Right renal cortex interstitium (tissue), 3 donors: ENCODE data around the gene PWP1. TPM values are rescaled to one million over a fixed set of nuclear protein-coding genes. Genes with fewer than 3 reads are reported as not detected.

ENCODE experiments used
- DNase-seq, 3 donors: peaks; one replicate each; pipeline ENCODE4 v3.0.0-alpha.2; 2013; ENCODE audit warnings: low read depth in 3 of 3, low spot score in 2 of 3
- polyA plus RNA-seq, 3 donors: library from polyadenylated mRNA; unstranded; fragments of 120-200 nt; gene quantifications; one replicate each; pipeline ENCODE4 v1.2.1, GENCODE V29; 2013; ENCODE audit not compliant: insufficient read length in 3 of 3

The PWP1 gene
- 10 to 100 TPM; 57.2 to 63.1 (median 60.5) TPM for polyA plus RNA-seq

DNA sequence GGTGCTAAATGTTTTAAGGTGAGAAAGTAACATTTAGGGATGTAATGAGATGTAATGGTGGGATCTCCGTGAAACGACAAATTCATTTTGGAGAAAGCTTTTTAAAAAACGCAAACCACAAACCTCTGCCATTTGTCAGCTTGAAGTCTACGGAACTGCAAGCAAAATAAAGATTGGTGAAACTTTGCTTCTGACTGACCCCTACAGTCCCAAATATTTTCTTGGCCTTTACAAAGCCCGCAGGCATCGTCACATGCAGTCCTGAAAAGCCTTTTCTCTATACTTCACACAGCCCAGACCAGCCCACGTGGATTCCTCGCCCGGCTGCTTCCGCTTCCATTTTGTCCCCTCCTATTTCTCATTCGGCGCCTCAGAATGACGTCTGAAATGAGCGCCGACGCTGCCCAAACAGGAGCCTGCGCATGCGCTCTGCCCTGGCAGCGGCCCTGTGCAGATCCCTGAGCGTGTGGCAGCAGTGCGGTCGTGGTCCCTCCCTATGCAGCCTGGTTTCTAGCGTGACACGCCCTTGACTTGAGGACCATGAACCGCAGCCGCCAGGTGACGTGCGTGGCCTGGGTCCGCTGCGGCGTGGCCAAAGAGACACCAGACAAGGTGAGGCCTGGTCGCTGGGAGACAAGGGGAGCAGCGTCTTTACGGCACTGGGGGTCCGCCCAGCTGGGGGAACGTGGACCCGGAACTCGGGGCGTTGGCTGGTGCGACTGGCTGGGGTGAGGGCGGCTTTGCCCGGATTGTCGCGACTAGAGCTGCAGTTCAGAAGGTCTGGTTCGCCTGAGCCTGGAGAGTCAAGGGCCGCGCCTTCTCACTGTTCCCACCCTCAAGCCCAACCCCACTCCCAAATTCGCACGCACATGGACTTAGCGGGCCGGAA lies at the start of gene PWP1:
TSS of gene PWP1 (plus strand) at position 440 of the 889 bp plus-strand sequence. CDS start at position 541, 101 bp downstream.
- peak; percentile 92 to 93 (median 92) for DNase-seq

DNA sequence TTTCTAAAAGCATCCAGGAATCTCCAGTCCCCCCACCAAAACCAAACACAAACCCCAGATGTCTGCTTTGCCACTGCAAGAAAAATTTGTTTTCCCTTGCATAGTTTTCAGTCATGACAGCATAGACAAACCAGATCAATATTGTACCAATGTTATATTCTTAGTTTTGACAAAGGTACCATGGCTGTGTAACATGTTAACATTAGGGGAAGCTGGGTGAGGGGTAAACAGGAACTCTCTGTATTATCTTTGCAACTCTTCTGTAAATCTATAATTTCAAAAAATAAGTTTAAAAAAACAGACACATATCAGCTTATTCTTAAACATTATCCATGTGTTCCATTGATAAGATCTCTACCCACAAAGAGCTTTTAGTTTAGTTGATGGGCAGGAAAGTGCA lies 44.4 kb upstream of the PWP1 start:
- no peak for DNase-seq

DNA sequence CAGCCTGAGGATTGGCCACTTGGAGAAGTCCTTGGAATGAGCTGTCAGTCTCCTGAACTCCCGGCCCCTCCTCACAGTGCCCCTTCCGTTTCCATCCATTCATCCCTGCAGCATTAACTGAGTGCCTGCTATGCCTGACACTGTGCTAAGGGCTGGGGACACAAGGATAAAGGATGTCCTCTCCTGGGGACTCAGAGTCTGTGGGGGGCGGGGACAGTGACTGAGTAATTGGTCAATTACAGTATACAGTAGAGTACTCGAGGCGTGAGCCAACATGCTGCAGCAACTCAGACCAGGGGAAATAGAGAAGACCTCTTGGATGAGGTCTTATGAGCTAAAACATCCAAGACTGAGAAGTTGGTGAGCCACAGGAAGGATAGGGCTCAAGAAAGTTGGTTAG lies 43.4 kb upstream of the PWP1 start:
- no peak for DNase-seq

DNA sequence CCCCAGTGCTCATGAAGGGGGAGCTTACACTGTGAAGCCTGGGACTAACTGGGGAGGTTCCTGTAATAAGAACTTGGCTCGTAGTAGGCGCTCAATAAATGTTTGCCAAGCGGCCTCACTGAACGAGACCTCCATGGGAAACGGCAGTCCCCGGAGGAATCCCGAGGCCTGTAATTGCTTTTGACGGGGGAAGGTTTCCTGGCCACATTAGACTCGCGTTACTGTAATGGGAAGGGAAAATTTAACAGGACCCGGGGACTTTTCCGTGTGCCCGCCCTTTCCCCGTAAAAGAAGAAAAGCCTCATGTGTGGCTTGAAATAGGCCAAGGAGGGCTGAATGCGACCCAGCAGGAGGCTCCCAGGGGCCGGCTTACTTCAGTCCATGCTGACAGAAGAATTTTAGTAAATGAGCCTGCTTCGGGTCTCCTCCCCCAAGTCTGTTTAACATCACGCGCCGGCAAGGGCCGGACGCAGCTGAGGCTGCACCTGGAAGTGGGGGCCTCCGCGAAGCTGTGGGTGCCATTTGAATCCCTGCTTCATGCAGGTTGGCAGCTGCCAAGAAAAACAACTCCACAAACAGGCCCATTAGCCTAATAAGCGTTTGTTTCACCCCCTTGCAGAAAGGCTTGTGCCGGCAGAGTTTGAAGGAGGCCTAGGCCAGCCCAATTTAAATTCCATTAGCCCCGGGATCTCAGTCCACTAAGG lies 39.8 kb upstream of the PWP1 start:
- no peak for DNase-seq

DNA sequence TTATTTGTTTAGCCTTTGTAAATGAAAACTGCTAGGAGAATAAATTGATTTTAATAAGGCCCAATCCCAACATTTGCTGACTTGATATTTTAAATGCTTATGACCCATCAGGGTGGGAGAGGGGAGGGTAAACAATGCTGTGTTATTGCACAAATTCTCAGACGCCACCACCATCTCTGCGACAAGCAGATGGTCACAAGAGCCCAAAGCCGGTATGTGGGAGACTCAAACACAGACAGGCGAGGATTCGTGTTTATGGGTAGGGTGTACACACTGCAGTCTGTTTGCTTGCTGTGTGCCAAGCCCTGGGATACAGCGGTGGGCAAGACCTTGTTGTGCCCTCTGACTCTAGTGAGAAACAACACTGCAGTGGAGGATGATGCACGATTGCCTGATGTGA lies 39.2 kb upstream of the PWP1 start:
- DNase-seq = no peak

DNA sequence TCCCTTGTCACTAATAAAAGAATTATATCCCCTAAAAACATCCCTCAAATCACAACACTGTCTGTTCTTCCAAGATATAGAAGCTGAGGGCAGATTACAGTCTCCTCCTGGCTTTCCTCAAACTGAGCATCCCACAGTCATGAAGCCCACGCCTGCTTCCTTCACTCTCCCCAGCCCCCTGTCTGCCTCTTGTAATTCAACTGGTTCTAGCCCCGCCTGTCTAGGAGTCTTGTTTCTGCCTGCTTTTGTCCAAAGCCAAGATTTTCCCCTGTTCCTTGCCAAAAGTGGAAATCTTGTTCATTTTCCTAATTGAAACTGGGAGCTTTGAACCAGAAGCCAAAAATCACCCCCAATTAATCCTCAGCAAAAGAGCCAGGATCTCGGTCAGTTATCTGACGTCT lies 35.9 kb upstream of the PWP1 start:
- DNase-seq = peak in 1 of 3 donors; percentile 32

DNA sequence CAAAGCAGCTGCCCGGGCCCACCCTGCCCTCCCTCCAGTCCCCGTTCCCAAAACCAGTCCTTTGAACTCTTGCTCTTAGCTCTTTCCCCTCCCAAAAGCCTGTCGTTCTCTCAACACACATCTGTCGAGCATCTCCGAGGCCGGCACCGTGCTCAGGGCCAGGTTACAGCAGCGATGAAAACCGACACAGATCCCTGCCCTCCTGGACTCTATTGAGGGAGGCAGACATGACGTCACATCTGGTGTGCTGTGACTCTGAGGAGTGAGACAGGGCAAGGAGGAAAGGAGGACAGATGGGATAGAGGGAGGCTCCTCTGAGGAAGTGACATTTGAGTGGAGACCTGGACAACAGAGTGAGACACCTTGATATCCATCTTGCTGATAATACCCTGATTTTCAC lies 34.6 kb upstream of the PWP1 start:
- no peak for DNase-seq

DNA sequence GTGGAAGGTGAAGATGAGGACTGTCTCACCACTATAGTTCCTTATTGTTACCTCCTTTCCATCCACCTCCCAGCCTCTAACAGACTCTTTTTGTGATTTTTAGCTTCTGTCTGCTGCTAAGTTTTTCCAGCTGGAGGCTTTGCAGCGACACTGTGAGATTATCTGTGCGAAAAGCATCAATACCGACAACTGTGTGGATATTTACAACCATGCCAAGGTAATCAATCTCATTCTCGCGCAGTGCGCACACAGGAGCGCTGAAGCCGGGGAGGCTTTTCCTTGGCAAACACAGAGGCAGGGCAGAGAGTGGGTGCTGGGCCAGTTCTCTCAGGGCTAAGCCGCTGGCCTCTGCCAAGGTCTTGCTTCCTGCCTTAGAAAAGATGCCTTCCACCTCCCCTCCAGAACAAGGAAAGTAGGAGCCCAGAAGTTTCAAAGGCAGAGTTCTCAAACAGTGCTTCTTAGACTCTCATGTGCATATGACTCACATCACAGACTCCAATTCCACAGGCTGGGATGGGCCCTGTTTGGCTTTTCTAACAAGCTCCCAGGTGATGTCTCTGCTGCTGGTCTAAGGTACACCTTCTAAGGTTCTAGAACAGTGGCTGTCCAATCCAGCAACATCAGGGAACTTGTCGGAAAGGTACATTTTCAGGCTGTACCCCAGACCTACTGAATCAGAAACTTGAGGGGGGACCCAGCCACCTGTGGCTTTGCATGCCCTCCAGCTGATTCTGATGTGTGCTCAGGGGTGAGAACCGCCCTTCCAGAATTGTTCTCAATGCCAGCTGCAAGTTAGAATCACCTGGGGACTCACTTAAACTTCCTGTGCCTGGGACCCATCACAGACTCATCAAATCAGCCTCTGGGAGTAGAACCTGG lies 33.8 kb upstream of the PWP1 start:
- no peak for DNase-seq

DNA sequence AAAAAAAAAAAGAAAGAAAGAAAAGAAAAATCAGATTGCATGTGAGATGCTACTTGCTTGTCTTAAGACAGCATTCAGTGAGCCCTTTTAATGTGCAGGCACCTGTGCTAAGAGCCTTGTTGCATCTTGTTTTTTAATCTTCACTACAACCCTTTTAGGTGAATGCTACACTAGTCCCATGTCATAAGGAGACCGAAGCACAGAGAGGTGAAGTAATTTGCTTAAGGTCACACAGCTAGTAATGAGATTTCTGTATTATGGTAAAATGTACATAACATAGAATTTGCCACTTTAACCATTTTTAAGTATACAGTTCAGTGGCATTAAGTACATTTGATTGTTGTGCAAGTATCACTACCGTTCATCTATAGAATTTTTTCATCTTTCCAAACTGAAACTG lies 32.1 kb upstream of the PWP1 start:
- DNase-seq = no peak

DNA sequence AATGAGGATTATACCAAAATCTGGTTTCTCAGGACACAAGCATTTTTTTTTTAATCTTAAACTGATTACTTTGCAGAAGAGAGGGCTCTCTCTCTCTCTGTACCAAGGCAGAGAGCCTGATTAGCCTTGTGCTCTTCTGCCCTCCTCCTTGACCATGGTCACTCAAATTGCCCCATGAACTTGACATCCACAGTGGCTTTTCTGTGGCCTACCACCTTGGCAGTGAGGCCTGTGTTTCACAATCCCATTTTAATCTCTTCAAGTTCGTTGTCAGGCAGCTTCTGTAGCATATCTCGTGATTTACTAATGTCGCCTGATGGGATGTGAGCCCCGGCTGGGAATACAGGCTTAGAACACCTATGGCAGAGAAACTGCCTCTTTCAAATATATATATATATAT lies 30.7 kb upstream of the PWP1 start:
- no peak for DNase-seq

DNA sequence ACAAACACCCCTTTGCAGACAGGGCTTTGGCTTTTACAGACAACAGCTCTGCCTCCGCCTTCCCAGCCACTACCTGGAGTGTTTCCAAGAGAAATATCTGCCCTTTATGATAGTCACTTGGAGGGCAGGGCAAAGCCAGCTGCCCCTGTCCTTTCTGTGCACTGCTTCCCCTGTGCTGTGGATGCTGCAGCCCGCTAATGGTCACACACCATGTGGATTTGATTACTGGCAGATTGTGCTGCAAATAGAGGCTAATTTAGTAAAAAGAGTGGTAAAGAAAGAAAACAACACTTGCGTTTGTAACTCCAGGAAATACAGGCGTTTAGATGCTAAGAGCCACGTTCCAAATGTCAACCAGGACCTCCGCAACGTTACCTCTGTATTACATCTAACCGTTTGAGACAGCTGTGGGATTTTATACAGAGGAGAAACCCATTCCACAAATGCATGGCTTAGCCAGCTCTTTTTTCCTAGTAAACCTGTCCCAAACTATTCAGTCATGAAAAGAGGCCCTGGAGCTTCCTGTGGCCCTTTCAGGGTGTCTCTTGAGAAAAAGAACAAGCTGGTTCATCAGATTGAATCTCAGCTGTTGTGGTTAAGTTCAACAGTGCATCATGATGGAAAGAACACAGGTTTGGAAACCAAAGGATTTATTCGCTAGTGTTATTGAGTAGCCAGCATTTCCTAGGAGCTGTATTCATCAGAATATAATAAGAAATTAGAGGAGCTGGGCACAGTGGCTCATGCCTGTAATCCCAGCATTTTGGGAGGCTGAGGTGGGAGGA lies 30.1 kb upstream of the PWP1 start:
- DNase-seq = no peak

DNA sequence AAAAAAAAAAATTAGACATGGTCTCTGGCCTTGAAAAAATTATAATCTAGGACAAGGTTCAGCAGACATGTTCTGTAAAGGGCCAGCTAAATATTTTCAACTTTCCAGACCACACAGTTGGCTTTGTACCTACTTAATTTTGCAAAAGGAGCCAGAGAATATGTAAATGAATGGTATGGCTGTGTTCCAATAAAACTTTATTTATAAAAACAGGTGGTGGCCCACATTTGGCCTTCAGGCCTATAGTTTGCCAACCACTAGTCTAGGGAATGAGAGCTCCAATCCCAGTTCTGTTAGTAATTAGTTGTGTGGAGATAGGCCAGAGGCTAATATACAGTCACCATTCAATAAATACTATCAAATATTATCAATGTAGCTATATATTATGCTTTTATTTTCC lies 29.3 kb upstream of the PWP1 start:
- DNase-seq = no peak

DNA sequence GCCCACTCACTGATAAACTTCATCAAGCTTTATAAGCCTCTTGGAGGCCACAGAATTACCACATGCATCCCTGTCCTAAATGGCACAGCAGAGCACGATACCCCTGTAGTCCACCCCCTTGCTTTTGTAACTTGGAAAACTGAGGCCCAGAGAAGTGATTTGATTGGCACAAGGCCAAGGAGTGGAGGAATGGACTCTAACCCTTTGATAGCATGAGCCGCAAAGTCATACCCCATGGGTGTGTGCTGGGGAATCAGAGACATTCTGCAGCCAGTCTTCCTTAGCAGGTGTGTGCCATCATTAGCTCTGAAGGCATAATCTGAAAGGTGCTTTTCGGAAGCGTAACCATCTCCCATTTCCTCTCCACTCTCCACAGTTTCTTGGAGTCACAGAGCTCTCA lies 28.5 kb upstream of the PWP1 start:
- no peak for DNase-seq

DNA sequence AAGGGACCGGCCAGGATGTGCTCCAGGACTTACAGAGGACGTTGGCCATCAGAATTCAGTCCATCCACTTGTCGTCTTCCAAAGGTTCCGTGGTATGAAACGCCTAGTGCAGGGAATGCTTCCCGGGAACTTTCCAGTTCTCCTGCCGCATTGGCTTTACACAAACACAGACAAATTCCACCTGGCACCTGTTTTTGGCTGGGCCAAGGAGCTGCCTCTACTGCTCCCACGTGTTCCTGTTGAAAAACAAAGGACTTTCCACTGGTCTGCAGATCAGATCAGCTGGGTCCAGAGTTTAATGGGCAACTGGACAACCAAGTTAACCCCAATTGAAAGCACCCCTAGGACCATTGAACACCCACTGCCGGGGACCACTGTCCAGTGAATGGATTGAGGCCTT lies 28.0 kb upstream of the PWP1 start:
- no peak for DNase-seq

DNA sequence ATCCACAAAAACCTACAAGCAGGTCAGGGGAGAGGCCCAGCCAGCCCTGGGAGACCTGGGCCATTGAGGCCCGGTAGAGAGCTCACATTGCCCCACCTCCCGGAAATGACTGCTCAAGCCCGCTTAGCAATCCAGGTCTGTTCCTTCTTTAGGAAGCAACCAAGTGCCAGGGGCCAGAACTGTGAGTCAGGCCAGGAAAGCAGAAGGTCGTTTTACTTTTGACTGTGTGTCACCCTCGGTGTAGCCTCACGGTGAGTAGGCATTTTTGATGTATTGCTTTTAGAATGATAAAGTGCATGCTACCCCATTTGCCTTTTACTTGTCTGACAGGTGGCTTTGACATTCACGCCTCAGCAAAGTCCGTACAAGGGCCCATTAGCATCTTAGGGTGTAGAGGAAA lies 25.4 kb upstream of the PWP1 start:
- DNase-seq = no peak

DNA sequence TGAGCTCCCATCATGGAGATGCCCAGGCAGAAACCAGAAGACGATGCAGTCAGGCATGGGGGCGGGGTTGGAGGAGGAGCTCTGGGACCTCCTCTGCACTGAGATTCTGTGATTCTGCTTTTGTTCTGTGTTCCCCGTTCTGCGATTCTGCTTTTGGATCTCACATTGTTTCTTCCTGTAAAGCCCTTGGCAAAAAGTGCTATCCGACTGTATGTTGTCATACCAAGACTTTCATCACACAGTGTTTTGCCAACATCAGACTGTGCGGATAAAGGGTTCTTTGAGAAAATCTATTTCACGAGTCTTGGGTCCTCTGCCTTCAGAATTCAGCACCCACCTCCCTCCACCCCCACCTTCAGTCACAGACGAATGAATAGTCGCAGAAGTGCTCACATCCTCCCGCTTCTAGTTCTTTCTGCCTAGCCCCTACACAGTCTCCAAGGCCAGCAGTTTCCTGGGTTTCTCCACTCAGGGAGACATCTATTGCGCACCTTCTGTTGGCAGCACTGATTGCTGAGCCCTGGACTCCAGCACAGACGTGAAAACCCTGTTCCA lies 24.7 kb upstream of the PWP1 start:
- DNase-seq = no peak

DNA sequence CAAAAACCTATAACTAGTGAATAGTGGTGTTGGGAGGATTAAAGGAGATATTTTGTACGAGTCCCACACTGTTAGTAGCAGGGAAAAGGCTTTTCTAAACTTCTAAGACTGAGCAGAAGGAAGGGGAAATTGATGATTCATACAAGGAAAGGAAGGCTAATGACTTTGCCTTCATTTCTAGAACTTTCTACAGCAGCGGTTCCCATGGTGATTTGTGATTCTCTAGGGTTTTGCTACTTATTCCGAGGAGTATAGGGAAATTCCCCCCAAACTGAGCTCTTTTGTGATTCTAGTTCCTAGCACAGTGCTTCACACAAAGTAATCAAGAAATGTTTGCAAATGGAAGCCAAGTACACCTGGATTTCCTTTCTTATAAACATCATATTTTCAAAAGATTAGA lies 23.8 kb upstream of the PWP1 start:
- no peak for DNase-seq

DNA sequence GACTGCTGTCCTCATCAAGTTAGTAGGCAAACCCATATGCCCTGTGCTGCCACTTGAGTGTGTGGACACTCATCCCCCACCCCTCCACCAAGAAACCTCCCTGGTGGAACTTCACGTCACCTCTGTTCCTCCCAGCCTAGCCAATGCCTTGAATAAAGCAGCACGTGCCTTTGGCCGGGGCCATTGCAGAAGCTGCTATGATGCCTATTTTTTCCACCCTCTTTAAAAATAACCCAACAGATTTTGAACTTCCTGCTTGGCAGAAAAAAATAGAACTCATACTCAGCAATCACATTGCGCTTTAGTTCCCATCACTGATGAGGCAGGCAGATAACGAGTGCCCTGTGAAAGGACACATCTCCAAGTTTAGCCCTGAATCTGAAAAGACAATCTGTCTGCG lies 23.1 kb upstream of the PWP1 start:
- no peak for DNase-seq

DNA sequence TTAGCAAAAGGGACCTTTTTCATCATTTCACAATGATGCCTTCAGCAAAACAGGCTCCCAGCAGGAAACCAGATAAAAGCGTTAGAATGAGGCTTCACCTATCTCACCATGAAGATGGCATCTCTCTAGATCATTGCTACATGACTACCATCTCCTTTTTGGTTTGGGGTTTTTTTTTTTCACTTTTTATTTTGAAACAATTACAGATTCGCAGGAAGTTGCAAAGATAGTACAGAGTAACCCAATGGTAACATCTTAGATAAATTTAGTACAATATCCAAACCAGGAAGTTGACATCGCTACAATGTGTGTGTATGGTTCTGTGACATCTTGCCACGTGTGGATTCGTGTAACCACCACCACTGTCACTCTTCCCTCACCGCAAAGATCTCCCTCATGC lies 22.3 kb upstream of the PWP1 start:
- no peak for DNase-seq

DNA sequence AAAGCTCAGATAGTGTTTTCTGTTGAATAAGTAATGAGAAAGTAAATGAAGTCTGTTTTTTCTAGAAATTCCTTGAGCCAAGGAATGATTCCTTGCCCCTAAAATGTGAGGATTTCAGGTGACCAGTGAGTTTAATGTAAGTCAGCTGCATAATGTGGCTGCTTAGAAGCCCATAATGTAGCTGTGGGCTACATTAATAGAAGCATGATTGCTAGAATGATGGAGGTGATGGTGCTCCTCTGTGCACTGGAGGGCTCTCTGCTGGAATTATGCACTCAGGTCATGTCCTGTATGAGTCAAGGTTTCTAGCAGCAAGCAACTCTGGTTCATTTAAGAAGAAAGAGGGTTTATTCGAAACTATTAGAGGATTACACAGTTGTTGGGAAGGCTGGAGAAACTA lies 19.6 kb upstream of the PWP1 start:
- DNase-seq = no peak
